ENCODE results near the gene KANSL3. TPM values are rescaled to one million over a fixed set of nuclear protein-coding genes. Genes with fewer than 3 reads are reported as not detected.
A peak's percentile ranks its signal among the peaks of the same experiment; 100 is the strongest.

Gene KANSL3
- polyA plus RNA-seq, 5 donors: 49.9 to 59.6 (median 52.6) TPM

DNA sequence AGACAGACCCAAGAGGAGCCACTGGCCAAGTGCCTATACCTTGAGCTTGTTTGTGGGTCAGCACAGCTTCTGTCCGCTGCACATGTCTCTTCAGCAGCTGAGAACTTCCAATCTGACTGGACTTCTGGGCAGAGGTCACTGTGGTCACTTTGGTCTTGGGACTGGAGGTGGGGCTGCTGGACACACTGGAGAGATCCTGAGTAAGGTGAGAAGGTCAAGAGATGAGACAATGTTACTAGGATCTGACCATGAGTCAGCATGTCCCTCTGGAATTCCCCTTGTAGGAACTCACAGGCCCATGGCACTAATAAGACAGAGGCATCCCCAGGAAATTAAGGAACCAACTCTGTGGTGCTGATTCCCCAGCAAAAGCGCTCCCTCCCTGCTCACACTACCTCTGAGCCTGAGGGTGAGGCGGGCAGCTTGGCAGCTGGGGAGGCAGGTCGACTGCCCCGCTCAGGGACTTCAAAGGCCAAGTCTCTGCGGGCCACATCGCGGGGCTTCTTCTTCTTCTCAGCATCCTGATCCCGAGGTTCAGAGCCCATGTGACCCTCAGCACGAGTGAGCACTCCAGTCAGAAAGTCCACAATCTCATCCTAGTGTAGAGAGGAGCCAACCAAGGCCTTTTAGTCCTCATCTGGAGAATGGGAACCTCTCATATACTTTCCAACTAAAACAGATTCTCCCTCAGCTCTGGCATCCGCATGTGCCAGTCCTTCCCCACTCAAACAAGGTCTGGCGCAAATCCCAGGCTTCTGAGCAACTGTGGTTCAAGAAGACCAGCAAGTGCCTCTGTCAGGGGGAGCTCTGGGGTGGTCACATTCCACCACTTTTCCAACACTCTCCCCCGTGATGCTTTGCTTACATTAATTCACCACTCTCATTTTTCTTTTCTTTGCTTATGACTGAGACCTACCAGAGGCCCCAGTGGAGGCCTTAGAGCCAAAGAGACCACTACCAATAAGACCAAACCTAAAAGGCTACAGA, 29.4 kb downstream of the KANSL3 start:
- no peak for DNase-seq

- no peak for DNase-seq
Measured at GRCh38 chr2:96604104-96604503, 34.0 kb downstream of the KANSL3 start.

DNA sequence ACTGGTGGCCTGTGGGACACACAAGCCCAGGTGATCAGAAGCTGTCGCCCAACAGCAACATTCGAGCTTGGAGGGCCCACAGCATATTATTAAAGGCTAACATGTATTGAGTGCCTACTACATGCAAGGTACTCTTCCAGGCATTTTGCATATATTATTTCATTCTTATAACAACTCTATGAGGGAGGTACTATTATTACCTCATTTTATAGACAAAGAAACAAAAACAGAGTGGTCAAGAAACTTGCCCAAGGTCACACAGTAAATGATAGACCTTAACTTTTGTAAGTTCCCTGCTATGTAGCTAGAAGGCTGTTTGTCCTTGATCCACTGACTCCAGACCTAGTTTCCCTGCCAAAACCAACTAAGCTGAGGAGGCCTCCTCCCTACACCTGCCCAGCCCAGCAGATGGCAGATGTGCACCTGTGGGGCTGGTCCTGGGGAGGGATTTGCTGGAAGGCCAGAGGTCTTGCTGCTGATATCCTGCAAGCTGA, 35.7 kb downstream of the KANSL3 start:
- no peak for DNase-seq

DNA sequence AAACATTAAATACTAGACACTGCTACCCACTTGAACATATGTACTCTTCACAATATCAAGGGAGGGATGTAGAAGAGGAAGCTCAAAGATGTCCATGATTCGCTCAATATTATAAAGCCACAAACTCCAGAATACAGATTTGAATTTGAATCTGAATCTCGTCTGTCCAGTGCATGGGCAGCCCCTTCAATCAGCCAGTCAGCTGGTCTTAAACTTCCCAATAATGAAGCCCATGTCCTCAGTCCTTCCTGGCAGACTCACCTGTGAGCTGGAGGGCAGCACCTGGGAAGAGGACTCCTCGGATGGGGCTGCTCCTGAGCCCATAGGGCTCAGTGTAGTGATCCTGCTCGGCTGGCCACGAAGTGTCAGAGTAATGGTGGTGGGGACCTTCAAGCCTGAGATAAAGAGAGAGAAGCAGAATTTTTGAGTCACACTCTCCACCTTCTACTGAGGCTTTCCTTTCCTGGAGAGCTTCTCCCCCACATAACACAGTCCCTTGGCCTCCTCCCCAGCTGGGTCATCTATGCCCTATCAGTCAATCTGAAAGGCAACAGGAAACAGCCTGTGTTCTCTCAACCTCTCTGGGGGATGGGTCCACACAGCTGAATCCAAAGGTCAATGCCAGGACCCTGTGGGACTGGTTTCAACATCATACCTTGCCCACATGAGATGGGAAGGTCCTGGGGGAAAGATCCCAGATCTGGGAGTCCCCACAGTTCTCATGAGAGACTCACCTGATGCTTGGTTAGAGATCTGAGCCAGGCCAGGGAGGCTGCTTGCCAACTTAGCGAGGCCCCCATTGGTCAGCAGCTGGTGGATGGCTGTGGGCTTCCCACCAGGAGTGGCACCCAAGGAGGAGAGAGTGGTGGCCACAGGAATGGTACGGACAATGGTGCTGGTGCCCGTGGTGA, 36.5 kb downstream of the KANSL3 start:
- DNase-seq: no peak

- no peak for DNase-seq
Measured at GRCh38 chr2:96599941-96600340, 38.2 kb downstream of the KANSL3 start.

DNA sequence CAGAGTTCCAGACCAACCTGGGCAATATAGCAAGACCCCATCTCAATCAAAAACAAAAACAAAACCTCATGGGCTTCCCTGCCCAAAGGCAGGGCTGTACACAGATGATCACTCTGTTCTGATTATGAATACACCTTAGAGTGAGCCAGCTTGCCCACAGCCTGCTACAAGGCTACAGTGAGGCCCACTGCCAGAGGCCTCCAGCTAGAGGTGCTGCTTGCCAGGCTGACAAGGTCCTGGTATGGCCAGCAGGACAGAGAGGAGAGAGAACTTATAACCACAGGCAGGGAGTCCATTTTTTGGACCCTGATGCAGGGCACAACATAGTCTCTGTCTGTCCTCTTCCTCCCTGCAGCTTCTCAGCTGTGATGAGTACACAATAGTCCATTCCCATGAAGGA, 41.5 kb downstream of the KANSL3 start:
- no peak for DNase-seq

DNA sequence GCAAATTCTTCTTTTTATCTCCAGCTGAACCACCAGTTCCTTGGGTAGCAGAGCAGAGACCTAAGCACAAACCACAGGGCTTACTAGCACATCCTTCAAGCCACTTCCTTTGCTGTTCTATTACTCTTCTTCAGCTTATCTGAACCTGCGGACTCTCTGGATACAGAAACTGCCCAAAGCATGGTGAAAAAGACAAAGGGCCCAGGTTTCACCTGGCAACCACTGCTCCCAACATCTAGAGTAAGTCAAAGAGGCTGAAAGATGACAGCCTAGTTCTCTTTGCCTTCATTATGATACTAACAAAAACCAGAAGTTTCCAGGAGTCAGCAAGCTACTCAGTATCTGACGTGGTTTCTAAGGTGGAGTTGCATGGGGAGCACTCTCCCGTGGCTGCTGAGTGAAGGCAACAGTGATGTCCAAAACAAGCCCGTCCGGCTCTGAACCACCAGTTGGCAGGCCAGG, 43.4 kb downstream of the KANSL3 start:
- DNase-seq: no peak

GRCh38 chr2:96594282-96594681, 43.8 kb downstream of the KANSL3 start:
- DNase-seq: no peak

DNA sequence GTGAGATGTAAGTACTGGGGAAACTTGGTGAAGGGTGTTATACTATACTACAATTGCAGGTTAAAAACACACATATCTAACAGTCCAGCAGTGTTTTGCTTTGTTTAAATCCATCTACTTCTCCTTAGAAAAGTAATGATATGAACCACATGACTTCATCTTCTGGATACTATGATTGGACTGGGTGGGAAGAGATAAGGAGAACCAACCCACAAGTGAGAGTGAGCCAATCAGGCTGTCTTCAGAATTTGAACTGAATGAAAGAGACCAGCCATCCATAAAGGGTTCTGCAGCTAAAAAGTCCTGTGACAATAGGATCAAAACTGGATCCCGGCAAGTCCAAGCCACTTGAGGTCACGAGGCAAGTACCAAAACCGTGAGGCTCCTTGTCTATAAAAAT, 46.6 kb downstream of the KANSL3 start:
- no peak for DNase-seq

GRCh38 chr2:96591054-96591453, 47.1 kb downstream of the KANSL3 start:
- no peak for DNase-seq

GRCh38 chr2:96587843-96588242, 50.3 kb downstream of the KANSL3 start:
- DNase-seq: no peak

GRCh38 chr2:96584017-96584416, 54.1 kb downstream of the KANSL3 start:
- no peak for DNase-seq

DNA sequence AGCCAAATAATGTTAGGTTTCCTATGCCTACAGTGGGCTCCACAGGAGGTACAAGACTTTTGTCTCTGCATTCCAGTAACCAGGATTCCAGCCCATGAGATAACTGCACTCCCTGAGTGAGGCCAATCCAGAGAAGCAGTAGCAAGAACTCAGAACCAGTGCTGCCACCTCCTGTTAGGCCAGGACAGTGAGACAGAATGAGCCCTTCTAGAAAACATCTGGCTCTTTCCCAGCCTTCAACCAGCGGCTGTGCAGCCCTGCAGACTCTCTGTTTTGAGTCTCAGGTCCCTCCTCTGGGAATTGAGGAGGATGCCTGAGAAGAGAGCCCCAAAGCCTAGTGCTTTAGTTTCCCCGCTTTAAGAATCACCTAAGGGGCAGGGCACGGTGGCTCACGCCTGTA, 57.3 kb downstream of the KANSL3 start:
- peak in 1 of 2 donors; percentile 10 for DNase-seq

GRCh38 chr2:96579422-96579821, 58.7 kb downstream of the KANSL3 start:
- no peak for DNase-seq

DNA sequence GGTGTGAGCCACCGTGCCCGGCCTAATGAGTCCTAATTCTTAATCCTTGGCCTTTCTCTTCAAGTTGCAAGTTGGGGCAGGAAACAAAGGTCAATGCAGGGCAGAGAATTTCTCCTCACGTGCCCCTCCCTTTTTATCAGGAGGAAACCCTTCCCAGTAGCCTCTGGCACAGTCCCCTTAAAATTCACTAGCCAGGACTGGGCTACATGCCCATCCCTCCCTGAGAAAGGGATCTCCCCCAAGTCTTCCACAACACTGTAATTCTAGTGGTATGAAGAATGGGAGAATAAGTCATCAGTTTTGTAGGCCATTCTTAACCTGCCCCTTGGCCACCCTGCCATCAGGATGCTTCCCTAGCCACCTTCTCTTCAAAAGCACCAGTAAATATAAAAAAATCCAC, 59.4 kb downstream of the KANSL3 start:
- DNase-seq: no peak

DNA sequence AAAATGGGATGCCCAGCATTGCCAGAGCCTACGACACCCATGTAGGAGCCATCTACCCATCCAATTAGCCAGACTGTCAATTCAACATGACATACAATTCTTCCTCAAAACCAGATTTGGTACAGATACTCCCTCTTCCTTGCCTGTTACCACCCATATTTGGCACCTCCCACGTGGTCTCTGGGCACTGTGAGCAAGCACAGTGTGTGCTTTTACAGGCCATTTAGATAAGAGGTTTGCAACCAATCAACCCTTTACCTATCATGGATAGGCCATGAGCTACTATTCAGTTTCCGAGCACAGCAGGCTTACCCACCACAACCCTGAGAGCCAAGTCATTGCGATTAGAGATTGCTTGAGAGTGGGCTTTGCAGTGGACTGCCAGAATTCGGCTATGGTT, 60.6 kb downstream of the KANSL3 start:
- no peak for DNase-seq

GRCh38 chr2:96575785-96576456, 62.2 kb downstream of the KANSL3 start:
- DNase-seq: no peak

DNA sequence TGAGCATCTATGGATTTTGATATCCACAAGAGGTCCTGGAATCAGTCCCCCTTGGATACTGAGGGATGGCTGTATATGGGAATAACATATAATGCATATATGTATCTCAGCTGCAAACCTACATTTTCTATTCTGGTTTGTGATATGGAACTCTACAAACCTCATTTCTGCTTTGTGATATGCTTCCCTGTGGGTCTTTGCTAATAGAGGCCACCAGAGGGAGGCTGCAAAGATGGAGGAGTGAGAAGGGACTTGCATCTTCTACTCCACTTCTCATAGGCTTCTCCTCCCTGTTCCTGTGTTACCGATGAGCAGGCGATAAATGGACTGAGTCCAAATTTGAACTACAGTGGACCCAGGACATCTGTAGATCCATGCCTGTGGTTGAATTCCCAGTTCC, 63.7 kb downstream of the KANSL3 start:
- DNase-seq: no peak

DNA sequence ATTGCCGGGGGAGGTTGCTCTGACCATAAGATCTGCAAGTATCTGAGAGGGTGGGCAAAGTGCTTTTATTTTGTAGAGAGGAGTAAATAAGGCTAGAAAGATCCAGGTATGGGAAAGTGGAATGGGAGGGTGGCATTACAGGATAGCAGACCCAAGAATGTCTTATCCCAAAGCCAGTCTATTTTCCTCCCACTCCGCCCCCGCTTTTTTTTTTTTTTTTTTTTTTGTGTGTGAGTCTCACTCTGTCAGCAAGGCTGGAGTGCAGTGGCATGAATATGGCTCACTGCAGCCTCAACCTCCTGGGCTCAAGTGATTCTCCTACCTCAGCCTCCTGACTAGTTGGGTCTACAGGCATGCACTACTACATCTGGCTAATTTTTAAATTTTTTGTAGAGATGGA, 70.0 kb downstream of the KANSL3 start:
- DNase-seq: no peak

- no peak for DNase-seq
Measured at GRCh38 chr2:96565111-96565510, 73.0 kb downstream of the KANSL3 start.

- no peak for DNase-seq
Measured at GRCh38 chr2:96564563-96564962, 73.5 kb downstream of the KANSL3 start.

- no peak for DNase-seq
Measured at GRCh38 chr2:96564026-96564425, 74.1 kb downstream of the KANSL3 start.

All from right lung (tissue), 5 donors.